SK-N-SH (cell line): ENCODE measurements around the gene AEBP2. TPM values are rescaled to one million over a fixed set of nuclear protein-coding genes. Genes with fewer than 3 reads are reported as not detected.

ENCODE experiments used
- CTCF ChIA-PET: fragments of 300-600, 350-600 bp; formaldehyde crosslinking; extraction: SDS; loops from one replicate; lab custom pipeline; 2021; lab: Yijun Ruan, JAX
- POLR2A ChIA-PET: fragments of 350-600 bp; sonication (Branson Sonifier 250); formaldehyde crosslinking; extraction: SDS; loops from one replicate; lab custom pipeline; 2020; ENCODE audit warnings: antibody characterized with exemption, inconsistent platforms; lab: Yijun Ruan, JAX
- DNase-seq: peaks from one replicate; pipeline ENCODE4 v3.0.0; 2012
- H2AFZ ChIP-seq: fragments of 200-600 bp; sonication (generic); 2 replicates; pipeline ENCODE4 v1.8.1; 2016; ENCODE audit warnings: antibody characterized with exemption, mild to moderate bottlenecking, low read depth
- H3F3A ChIP-seq: fragments of 200-600 bp; sonication (generic); replicated peaks from 2 replicates; pipeline ENCODE3; 2016; ENCODE audit warnings: antibody characterized with exemption, mild to moderate bottlenecking; ENCODE audit not compliant: insufficient read depth
- H3K27ac ChIP-seq, 2 experiments: fragments of 200-500 bp in 1 of 2; fragments of 200-600 bp in 1 of 2; sonication (Bioruptor generic) in 1 of 2; sonication (generic), shearing (Covaris generic) in 1 of 2; 2 replicates each; pipeline versions ENCODE4 v1.5.1 to v1.6.1; 2014 to 2016; ENCODE audit warnings: low read depth in 2 of 2, inconsistent platforms in 1 of 2, low read length in 1 of 2, mild to moderate bottlenecking in 1 of 2, mixed read lengths in 1 of 2
- H3K27me3 ChIP-seq: fragments of 200-600 bp; sonication (generic), shearing (Covaris generic); 2 replicates; pipeline ENCODE4 v1.6.1; 2016; ENCODE audit warnings: mixed run types; ENCODE audit not compliant: insufficient read depth
- H3K36me3 ChIP-seq, 2 experiments: fragments of 200-500 bp in 1 of 2; fragments of 200-600 bp in 1 of 2; sonication (Bioruptor generic) in 1 of 2; sonication (generic) in 1 of 2; replicated peaks in 1 of 2; 2 replicates each; pipeline versions ENCODE3 to v1.5.1; 2014 to 2016; ENCODE audit warnings: low read length in 1 of 2, mild to moderate bottlenecking in 1 of 2; ENCODE audit not compliant: insufficient read depth in 2 of 2, control insufficient read depth in 1 of 2
- H3K4me1 ChIP-seq, 2 experiments: fragments of 200-500 bp in 1 of 2; fragments of 200-600 bp in 1 of 2; sonication (Bioruptor generic) in 1 of 2; sonication (generic), shearing (Covaris generic) in 1 of 2; 2 replicates each; pipeline versions ENCODE4 v1.5.1 to v1.6.1; 2014 to 2016; ENCODE audit warnings: low read depth in 1 of 2, low read length in 1 of 2, mixed run types in 1 of 2; ENCODE audit not compliant: insufficient read depth in 2 of 2, control insufficient read depth in 1 of 2
- H3K4me2 ChIP-seq: fragments of 200-600 bp; sonication (generic), shearing (Covaris generic); 2 replicates; pipeline ENCODE4 v1.6.1; 2017; ENCODE audit warnings: mixed run types
- H3K4me3 ChIP-seq, 2 experiments: fragments of 200-500 bp in 1 of 2; fragments of 200-600 bp in 1 of 2; sonication (Bioruptor generic) in 1 of 2; sonication (generic), shearing (Covaris generic) in 1 of 2; 2 replicates each; pipeline versions ENCODE4 v1.5.1 to v1.8.1; 2014 to 2016; ENCODE audit warnings: low read depth in 2 of 2, inconsistent platforms in 1 of 2, low read length in 1 of 2, mild to moderate bottlenecking in 1 of 2, mixed read lengths in 1 of 2, moderate library complexity in 1 of 2
- H3K79me2 ChIP-seq: fragments of 200-600 bp; sonication (generic); 2 replicates; pipeline ENCODE4 v1.8.1; 2017; ENCODE audit warnings: mild to moderate bottlenecking; ENCODE audit not compliant: insufficient read depth
- H3K9ac ChIP-seq: fragments of 200-600 bp; sonication (generic); 2 replicates; pipeline ENCODE4 v1.6.1; 2017; ENCODE audit warnings: mixed run types
- H3K9me2 ChIP-seq: fragments of 200-600 bp; sonication (generic); 2 replicates; pipeline ENCODE4 v1.6.1; 2017; ENCODE audit warnings: mixed run types
- H3K9me3 ChIP-seq: fragments of 200-600 bp; sonication (generic); 2 replicates; pipeline ENCODE4 v1.6.1; 2017; ENCODE audit warnings: mixed run types, mild to moderate bottlenecking, moderate library complexity
- H4K20me1 ChIP-seq: fragments of 200-600 bp; sonication (generic); 2 replicates; pipeline ENCODE4 v1.6.1; 2017; ENCODE audit warnings: mild to moderate bottlenecking, mixed run types; ENCODE audit not compliant: insufficient read depth
- EZH2phosphoT487 ChIP-seq: fragments of 200-600 bp; sonication (generic); IDR thresholded peaks from 2 replicates; pipeline ENCODE4 v1.6.1; 2017; ENCODE audit warnings: low read depth, mixed run types, mild to moderate bottlenecking, antibody characterized with exemption, moderate library complexity, borderline replicate concordance
- FOXJ3 ChIP-seq: sonication (generic); formaldehyde crosslinking; IDR thresholded peaks from 2 replicates; pipeline ENCODE4 v1.5.1; 2020; ENCODE audit warnings: mild to moderate bottlenecking, missing genetic modification reagents
- GATA2 ChIP-seq: sonication (generic); formaldehyde crosslinking; IDR thresholded peaks from 2 replicates; pipeline ENCODE4 v1.5.0; 2020; ENCODE audit warnings: mild to moderate bottlenecking, missing genetic modification reagents
- NFIC ChIP-seq: IDR thresholded peaks from 2 replicates; pipeline ENCODE4 v1.4.0; 2012; ENCODE audit warnings: borderline replicate concordance
- NRF1 ChIP-seq: IDR thresholded peaks from 2 replicates; pipeline ENCODE4 v1.6.1; 2012; ENCODE audit warnings: low read depth, mild to moderate bottlenecking, low read length
- POLR2AphosphoS5 ChIP-seq: IDR thresholded peaks from 2 replicates; pipeline ENCODE4 v1.6.1; 2012; ENCODE audit warnings: low read depth, low read length
- RCOR1 ChIP-seq: fragments of 150-350 bp; IDR thresholded peaks from 2 replicates; pipeline ENCODE4 v1.6.1; 2017; ENCODE audit warnings: antibody characterized with exemption, low read length
- RFX5 ChIP-seq: IDR thresholded peaks from 2 replicates; pipeline ENCODE4 v1.6.1; 2012; ENCODE audit warnings: mild to moderate bottlenecking, improper control_type of control experiment, low read length
- TAF1 ChIP-seq: IDR thresholded peaks from 2 replicates; pipeline ENCODE4 v1.6.1; 2012; ENCODE audit warnings: low read depth, mild to moderate bottlenecking, low read length, moderate library complexity, borderline replicate concordance
- TCF12 ChIP-seq: IDR thresholded peaks from 2 replicates; pipeline ENCODE4 v1.4.0; 2012
- WGBS: methylation state at CpG from one replicate; pipeline ENCODE4 v1.1.6; 2017; ENCODE audit warnings: low lambda C conversion rate; 5-methylcytosine and 5-hydroxymethylcytosine counted together
- polyA plus RNA-seq, 3 experiments: library from polyadenylated mRNA; depleted of rRNA; stranded (reverse); fragments of >200 nt; gene quantifications; 2 replicates each; pipeline ENCODE4 v1.2.3, GENCODE V29; 2012
- TF ChIP-seq, protein P1 (sequence below): fragments of 200-600 bp; sonication (generic); IDR thresholded peaks from 2 replicates; pipeline ENCODE4 v1.6.1; 2017; ENCODE audit warnings: antibody characterized with exemption, mild to moderate bottlenecking, moderate library complexity
- TF ChIP-seq, protein P2 (sequence below): IDR thresholded peaks from 2 replicates; pipeline ENCODE4; 2012
- TF ChIP-seq, protein P3 (sequence below): IDR thresholded peaks from 2 replicates; pipeline ENCODE4 v1.4.0; 2012; ENCODE audit warnings: low read depth
- TF ChIP-seq, protein P4 (sequence below): IDR thresholded peaks from 2 replicates; pipeline ENCODE4 v1.4.0; 2012; ENCODE audit warnings: low read depth, borderline replicate concordance

AEBP2 gene
- polyA plus RNA-seq, 1 of the 3 experiments (the other 2 are of a cell fraction) = 10.4 TPM

DNA sequence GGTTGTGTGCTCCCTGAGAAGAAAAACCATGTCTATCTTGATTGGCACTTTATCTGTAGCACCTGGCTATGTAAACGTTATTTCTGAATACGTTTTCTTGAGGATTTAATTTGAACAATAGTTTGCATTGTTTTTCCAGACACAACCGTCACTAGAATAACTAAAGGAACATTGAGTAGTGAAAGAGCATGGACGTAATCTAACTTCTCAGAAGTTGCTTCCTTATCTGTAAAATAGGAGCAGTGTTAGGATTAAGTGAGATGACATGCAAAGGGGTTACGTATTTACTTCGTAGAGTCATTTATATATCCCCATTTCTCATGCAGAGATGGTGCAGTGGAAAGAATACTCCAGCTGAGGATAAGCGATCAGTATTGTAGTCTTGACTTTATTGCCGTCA lies 8.1 kb downstream of the AEBP2 start:
- 96% methylated on average over 8 of the region's 8 CpGs for WGBS
- peaks cover 0 to 17% of the 10 kb centered on the region in 2 experiments for H3K36me3 ChIP-seq
- no peak overlapping the region for H3K27ac ChIP-seq
- no peak overlapping the region for H3K9ac ChIP-seq
- H4K20me1 ChIP-seq = peaks cover 95% of the 10 kb centered on the region
- DNase-seq = no peak
- no peaks in the 10 kb centered on the region for H3K27me3 ChIP-seq
- TF ChIP-seq, protein P1, sequence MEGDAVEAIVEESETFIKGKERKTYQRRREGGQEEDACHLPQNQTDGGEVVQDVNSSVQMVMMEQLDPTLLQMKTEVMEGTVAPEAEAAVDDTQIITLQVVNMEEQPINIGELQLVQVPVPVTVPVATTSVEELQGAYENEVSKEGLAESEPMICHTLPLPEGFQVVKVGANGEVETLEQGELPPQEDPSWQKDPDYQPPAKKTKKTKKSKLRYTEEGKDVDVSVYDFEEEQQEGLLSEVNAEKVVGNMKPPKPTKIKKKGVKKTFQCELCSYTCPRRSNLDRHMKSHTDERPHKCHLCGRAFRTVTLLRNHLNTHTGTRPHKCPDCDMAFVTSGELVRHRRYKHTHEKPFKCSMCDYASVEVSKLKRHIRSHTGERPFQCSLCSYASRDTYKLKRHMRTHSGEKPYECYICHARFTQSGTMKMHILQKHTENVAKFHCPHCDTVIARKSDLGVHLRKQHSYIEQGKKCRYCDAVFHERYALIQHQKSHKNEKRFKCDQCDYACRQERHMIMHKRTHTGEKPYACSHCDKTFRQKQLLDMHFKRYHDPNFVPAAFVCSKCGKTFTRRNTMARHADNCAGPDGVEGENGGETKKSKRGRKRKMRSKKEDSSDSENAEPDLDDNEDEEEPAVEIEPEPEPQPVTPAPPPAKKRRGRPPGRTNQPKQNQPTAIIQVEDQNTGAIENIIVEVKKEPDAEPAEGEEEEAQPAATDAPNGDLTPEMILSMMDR = no peak
- TF ChIP-seq POLR2AphosphoS5 = no peak
- TF ChIP-seq NFIC = no peak
- TF ChIP-seq, protein P2, sequence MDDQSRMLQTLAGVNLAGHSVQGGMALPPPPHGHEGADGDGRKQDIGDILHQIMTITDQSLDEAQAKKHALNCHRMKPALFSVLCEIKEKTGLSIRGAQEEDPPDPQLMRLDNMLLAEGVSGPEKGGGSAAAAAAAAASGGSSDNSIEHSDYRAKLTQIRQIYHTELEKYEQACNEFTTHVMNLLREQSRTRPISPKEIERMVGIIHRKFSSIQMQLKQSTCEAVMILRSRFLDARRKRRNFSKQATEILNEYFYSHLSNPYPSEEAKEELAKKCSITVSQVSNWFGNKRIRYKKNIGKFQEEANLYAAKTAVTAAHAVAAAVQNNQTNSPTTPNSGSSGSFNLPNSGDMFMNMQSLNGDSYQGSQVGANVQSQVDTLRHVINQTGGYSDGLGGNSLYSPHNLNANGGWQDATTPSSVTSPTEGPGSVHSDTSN = no peak
- TF ChIP-seq TAF1 = no peak
- TF ChIP-seq TCF12 = no peak
- no peak for TF ChIP-seq RCOR1
- no peak for TF ChIP-seq RFX5
- TF ChIP-seq EZH2phosphoT487 = no peak
- TF ChIP-seq, protein P3, sequence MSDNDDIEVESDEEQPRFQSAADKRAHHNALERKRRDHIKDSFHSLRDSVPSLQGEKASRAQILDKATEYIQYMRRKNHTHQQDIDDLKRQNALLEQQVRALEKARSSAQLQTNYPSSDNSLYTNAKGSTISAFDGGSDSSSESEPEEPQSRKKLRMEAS = no peak
- no peak for TF ChIP-seq NRF1
- TF ChIP-seq, protein P4, sequence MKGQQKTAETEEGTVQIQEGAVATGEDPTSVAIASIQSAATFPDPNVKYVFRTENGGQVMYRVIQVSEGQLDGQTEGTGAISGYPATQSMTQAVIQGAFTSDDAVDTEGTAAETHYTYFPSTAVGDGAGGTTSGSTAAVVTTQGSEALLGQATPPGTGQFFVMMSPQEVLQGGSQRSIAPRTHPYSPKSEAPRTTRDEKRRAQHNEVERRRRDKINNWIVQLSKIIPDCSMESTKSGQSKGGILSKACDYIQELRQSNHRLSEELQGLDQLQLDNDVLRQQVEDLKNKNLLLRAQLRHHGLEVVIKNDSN = no peak
- TF ChIP-seq FOXJ3 (CRISPR knock-in tag) = no peak
- ChIA-PET POLR2A (no interaction called here), CTCF (no interaction called here)
- peaks cover 4% of the 10 kb centered on the region for H3F3A ChIP-seq
- H3K9me3 ChIP-seq = no peaks in the 10 kb centered on the region
- peaks cover 100% of the 10 kb centered on the region for H3K79me2 ChIP-seq
- H3K9me2 ChIP-seq = no peaks in the 10 kb centered on the region
- no peak overlapping the region for H2AFZ ChIP-seq
- no peak overlapping the region for H3K4me3 ChIP-seq
- peaks cover 6 to 22% of the 10 kb centered on the region in 2 experiments; a peak in 3 of 4 replicates for H3K4me1 ChIP-seq
- H3K4me2 ChIP-seq = no peak overlapping the region

DNA sequence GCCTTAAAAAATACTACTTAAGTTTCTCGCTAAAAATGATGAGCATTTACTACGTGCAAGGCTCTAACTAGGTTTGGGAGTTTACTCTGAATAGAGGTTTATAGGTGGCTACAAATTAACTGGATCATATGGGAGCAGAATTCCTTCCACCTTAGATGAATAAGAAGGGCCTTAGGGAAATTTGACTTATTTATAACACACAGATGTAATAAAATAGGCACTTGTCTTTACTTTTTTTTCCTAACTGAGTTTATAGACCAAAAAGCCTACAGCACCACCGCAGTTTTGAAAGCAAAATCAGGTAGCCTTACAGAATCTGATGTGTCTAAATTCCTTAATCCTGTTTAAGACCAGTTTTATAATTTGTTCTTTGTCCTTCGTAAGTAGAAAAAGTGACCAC lies 10.5 kb downstream of the AEBP2 start:
- Histone ChIP-seq H3K36me3 (no peaks in the 10 kb centered on the region), H3K4me3 (no peak overlapping the region), H3F3A (peaks cover 4% of the 10 kb centered on the region), H4K20me1 (peaks cover 100% of the 10 kb centered on the region), H3K4me2 (no peak overlapping the region), H3K4me1 (peaks cover 3 to 10% of the 10 kb centered on the region in 2 experiments; a peak in 2 of 4 replicates), H3K79me2 (peaks cover 100% of the 10 kb centered on the region), H2AFZ (no peak overlapping the region), H3K27ac (0 out of 4 replicates have a peak overlapping the region, but pooled peaks of 1 of the 2 experiments have one; percentile 14), H3K9me3 (no peaks in the 10 kb centered on the region), H3K9me2 (no peaks in the 10 kb centered on the region), H3K9ac (no peak overlapping the region), H3K27me3 (no peaks in the 10 kb centered on the region)
- 98% methylated on average over 4 of the region's 4 CpGs for WGBS
- CTCF ChIA-PET = no interaction called here
- TF ChIP-seq, protein P1 = no peak
- TF ChIP-seq RFX5 (no peak), GATA2 (no peak)
- TF ChIP-seq, protein P2 = no peak
- POLR2A ChIA-PET = no interaction called here
- DNase-seq = no peak
